ENCODE data around the gene BOK. TPM values are rescaled to one million over a fixed set of nuclear protein-coding genes. Genes with fewer than 3 reads are reported as not detected.

Gene BOK
- total and polyA plus RNA-seq, 5 experiments from 2014 or later = 0.53 TPM; not detected in 4

DNA sequence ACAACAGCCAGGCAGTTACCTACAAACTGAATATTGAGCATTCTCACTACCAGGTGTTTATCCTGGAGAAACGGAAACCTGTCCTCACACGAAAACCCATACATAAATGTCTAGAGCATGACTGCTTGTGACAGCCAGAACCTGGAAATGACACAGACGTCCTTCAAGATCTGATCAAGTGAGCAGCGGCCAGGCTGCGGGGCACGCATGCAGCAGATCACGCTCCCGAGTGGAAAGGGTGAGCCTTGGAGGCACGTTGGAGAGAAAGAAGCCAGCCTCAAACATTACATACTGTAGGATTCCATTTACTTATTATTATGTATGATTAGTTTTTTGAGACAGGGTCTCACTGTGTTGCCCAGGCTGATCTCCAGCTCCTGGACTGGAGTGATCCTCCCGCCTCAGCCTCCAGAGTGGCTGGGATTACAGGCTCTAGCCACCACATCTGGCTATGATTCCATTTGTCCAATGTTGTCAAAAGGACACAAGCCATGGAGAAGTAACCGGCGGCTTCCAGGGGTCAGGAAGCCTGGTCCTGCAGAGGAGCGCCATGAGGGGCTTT, 27.3 kb upstream of the BOK start:
- ATAC-seq = no peak
- Mint-ChIP-seq H3K4me3 (no peak overlapping the region), H3K4me1 (peaks cover 0 to 2% (median 0%) of the 10 kb centered on the region in 4 donors), H3K36me3 (peaks cover 0 to 3% (median 0%) of the 10 kb centered on the region in 3 donors), H3K9me3 (peaks cover 0 to 4% (median 2%) of the 10 kb centered on the region in 9 donors), H3K27ac (no peak overlapping the region), H3K27me3 (peaks cover 0 to 5% (median 0%) of the 10 kb centered on the region in 5 donors)
- POLR2A ChIA-PET = no interaction called here
- DNase-seq = no peak

DNA sequence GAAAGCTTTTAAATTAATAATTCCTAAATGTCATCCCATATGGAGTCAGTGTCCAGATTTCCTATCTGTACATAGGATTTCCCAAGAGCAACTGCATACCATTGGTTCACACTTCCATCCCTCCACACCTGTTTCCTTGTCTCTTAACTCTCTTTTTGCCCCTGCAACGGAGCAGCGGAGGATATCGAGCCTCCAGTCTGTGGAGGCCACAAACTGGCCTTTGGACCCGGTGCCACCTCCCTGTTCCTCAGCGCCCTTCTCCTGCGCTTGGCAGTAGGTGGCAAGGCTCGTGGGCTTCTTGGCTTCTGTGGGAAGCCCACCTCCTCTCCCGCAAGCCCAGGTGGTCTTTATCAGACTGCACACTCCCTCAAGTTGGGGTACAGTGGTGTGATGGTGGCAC, 26.4 kb upstream of the BOK start:
- H3K36me3 Mint-ChIP-seq = no peaks in the 10 kb centered on the region
- DNase-seq = no peak
- no peak for ATAC-seq
- H3K4me3 Mint-ChIP-seq = no peak overlapping the region
- peaks cover 0 to 2% (median 0%) of the 10 kb centered on the region in 4 donors for H3K4me1 Mint-ChIP-seq
- peaks cover 0 to 6% (median 1%) of the 10 kb centered on the region in 5 donors for H3K27me3 Mint-ChIP-seq
- peak overlapping the region in 1 of 10 donors; percentile 53 for H3K27ac Mint-ChIP-seq
- no peaks in the 10 kb centered on the region for H3K9me3 Mint-ChIP-seq
- POLR2A ChIA-PET = no interaction called here

GRCh38 chr2:241532733-241533601, 25.6 kb upstream of the BOK start:
- H3K4me1 Mint-ChIP-seq = peaks cover 0 to 2% (median 0%) of the 10 kb centered on the region in 4 donors
- no peak for DNase-seq
- peaks cover 0 to 6% (median 4%) of the 10 kb centered on the region in 5 donors for H3K27me3 Mint-ChIP-seq
- H3K27ac Mint-ChIP-seq = no peak overlapping the region
- no peaks in the 10 kb centered on the region for H3K9me3 Mint-ChIP-seq
- no peak overlapping the region for H3K4me3 Mint-ChIP-seq
- H3K36me3 Mint-ChIP-seq = no peaks in the 10 kb centered on the region
- no peak for ATAC-seq
- POLR2A ChIA-PET = no interaction called here

- POLR2A ChIA-PET = no interaction called here
- H3K27ac Mint-ChIP-seq = peak overlapping the region in 3 of 10 donors; percentile 8 to 86 (median 73)
- DNase-seq = no peak
Observed at GRCh38 chr2:241534293-241534692, 24.3 kb upstream of the BOK start.

GRCh38 chr2:241534701-241535375, 23.7 kb upstream of the BOK start:
- no peak for ATAC-seq
- POLR2A ChIA-PET = no interaction called here
- no peak for DNase-seq
- H3K27me3 Mint-ChIP-seq = peaks cover 5 to 20% (median 10%) of the 10 kb centered on the region in 5 donors
- H3K36me3 Mint-ChIP-seq = no peaks in the 10 kb centered on the region
- peaks cover 0 to 2% (median 0%) of the 10 kb centered on the region in 4 donors for H3K4me1 Mint-ChIP-seq
- no peak overlapping the region for H3K4me3 Mint-ChIP-seq
- H3K9me3 Mint-ChIP-seq = no peaks in the 10 kb centered on the region
- H3K27ac Mint-ChIP-seq = peak overlapping the region in 2 of 10 donors; percentile 8 to 86

More at GRCh38 chr2:241534293-241534692, 24.3 kb upstream of the BOK start:
- Mint-ChIP-seq H3K4me1 (peaks cover 0 to 2% (median 0%) of the 10 kb centered on the region in 4 donors), H3K27me3 (peaks cover 5 to 16% (median 10%) of the 10 kb centered on the region in 5 donors), H3K36me3 (no peaks in the 10 kb centered on the region), H3K9me3 (no peaks in the 10 kb centered on the region), H3K4me3 (no peak overlapping the region)
- ATAC-seq = no peak

DNA sequence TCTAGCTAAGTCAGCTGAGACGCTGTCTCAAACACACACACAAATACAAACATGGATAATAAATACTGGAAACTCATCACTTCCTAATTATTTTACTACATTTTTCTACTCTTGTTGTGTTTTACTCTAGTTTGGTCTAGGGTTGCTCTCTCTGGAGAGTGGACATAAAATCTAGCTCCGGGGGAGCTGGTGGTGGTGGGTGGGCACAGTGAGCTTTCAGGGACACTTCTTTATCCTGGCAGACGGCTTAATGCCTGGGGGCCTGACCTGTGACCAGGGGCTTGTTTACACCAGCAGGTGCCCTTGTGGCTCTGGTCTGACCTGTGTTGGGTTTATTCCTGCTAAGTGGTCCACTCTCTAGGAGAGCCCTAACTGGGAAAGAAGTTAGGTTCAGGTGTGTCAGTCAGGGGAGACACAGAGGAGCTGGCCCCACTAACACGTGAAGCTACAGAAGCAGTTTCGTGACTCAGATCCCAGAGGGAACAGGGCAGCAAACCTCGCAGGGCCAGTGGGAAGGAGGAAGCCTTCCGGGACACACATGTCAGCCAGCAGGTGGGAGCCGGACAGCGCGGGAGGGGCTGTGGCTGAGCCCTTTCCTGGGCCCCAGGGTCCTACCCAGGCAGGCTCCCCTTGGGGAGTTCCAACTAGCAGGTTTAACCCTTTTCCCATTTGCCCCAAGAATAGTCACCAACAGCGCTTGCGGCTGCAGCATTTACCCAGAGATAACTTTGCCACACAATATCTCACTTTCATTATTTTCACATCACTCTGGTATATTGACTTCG, 22.5 kb upstream of the BOK start:
- H3K36me3 Mint-ChIP-seq = no peaks in the 10 kb centered on the region
- DNase-seq (no peak), ATAC-seq (no peak)
- POLR2A ChIA-PET = no interaction called here
- H3K27me3 Mint-ChIP-seq = peaks cover 8 to 22% (median 11%) of the 10 kb centered on the region in 5 donors
- no peaks in the 10 kb centered on the region for H3K9me3 Mint-ChIP-seq
- peaks cover 0 to 5% (median 3%) of the 10 kb centered on the region in 4 donors for H3K4me1 Mint-ChIP-seq
- no peak overlapping the region for H3K4me3 Mint-ChIP-seq
- no peak overlapping the region for H3K27ac Mint-ChIP-seq

- Mint-ChIP-seq H3K36me3 (no peaks in the 10 kb centered on the region), H3K9me3 (no peaks in the 10 kb centered on the region), H3K27me3 (peaks cover 8 to 39% (median 20%) of the 10 kb centered on the region in 5 donors), H3K27ac (no peak overlapping the region), H3K4me3 (no peak overlapping the region), H3K4me1 (peaks cover 0 to 6% (median 2%) of the 10 kb centered on the region in 4 donors)
- peak in 1 of 10 donors; percentile 34 for DNase-seq
- POLR2A ChIA-PET = no interaction called here
- no peak for ATAC-seq
Observed at GRCh38 chr2:241538838-241539615, 19.5 kb upstream of the BOK start.

DNA sequence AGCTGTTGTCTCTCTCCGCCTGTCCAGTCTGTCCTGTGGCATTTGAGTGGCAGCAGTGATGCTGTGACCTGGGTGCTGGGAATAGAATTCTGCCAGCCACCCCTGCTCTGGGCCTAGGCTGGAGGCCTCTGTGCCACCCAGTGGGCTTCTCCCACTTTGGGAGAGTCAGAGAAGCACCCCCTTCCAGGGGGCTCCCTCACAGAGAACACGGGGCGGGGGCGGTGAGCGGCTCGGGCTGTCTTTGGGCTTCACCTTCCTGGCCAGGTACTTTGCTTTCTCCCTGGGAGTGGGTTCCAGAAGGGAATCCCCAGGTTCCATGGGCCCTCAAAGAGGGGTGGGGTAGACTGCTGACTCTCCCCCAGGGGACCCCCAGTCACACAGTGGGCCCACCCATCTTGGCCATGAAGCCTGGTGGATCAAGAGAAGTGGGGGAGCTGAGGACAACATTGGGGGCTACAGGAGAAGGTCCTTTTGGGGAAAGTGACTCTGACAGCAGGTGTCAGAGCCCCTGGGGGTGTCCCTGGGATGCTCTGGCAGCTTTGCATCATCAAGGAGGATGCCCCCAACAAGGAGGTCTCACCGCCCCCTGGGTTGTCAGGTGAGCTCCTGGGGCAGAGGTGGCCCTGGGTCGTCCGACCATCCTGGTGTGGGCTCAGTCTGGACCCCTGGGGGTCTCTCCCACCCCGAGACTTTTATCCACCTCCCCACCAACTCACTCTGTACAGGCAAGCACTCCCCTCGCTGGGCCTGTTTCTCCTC, 18.8 kb upstream of the BOK start:
- H3K4me3 Mint-ChIP-seq = no peak overlapping the region
- no peaks in the 10 kb centered on the region for H3K9me3 Mint-ChIP-seq

DNA sequence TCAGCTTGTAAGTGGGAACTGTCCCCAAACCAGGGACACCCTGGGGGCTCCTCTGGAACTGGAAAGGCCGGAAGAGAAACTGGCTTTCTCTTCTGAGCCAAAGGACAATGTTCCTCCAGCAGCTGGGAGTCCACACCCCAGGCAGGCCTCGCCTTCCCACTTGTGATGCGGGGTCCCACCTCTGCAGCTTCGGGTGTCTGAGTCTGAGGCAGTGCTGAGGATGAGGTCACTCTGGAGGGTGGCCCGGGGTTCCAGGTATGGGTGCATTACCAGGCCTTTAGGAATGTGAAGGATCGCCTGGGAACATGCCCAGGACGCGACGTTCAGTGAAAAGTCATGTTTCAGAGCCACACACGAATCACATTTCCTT, 18.2 kb upstream of the BOK start:
- no peaks in the 10 kb centered on the region for H3K36me3 Mint-ChIP-seq
- H3K27me3 Mint-ChIP-seq = peaks cover 8 to 39% (median 23%) of the 10 kb centered on the region in 5 donors
- H3K9me3 Mint-ChIP-seq = no peaks in the 10 kb centered on the region
- H3K4me1 Mint-ChIP-seq = peaks cover 0 to 6% (median 2%) of the 10 kb centered on the region in 4 donors
- DNase-seq = peak in 1 of 10 donors; percentile 55
- H3K27ac Mint-ChIP-seq = no peak overlapping the region
- ATAC-seq = no peak
- POLR2A ChIA-PET = no interaction called here
- peak overlapping the region; percentile 20 to 77 (median 69) for H3K4me3 Mint-ChIP-seq

More for the DNA sequence above, 18.8 kb upstream of the BOK start:
- Mint-ChIP-seq H3K4me1 (peaks cover 0 to 6% (median 2%) of the 10 kb centered on the region in 4 donors), H3K27ac (no peak overlapping the region), H3K27me3 (peaks cover 8 to 39% (median 23%) of the 10 kb centered on the region in 5 donors), H3K36me3 (no peaks in the 10 kb centered on the region)
- DNase-seq (peak in 1 of 10 donors; percentile 45), ATAC-seq (no peak)
- POLR2A ChIA-PET = no interaction called here

DNA sequence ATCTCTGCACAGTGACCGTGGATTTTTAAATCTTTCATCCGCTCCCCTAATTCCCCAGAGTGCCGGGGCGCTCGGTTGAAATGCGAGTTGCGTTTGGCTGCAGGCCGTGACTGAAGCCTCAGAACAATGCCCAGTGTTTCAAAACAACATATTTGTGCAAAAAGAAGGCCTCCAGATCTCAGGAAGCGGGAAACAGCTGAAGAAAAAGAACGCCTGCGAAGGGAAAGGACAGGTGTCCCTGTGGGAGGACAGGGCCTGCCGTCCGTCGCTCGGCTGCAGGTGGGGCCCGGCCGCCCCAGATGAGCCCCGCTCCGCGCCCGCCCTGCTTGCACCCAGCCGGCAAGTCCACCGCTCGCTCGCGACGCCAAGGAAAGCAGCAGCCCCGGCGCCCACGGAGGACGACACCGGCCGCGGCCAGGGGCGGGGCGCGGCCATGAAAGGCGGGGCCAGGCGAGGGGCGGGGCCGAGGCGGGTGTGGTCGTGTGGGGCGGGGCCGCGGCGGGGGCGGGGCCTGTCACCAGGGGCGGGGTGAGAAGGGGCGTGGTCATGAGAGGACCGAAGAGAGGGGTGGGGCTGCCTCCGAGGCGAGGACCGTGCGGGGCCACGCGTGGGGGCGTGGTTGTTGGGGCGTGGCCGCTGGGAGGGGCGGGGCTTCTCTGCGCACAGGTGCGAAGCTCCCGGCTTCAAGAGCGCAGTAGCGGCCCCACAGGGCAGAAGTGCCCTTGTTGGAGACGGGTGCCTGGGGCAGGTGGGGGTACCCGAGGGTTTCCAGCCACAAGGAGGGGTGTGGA, 17.6 kb upstream of the BOK start:
- Mint-ChIP-seq H3K27me3 (peaks cover 8 to 39% (median 23%) of the 10 kb centered on the region in 5 donors), H3K27ac (peak overlapping the region in 1 of 10 donors; percentile 43), H3K4me3 (peak overlapping the region; percentile 20 to 77 (median 69)), H3K36me3 (no peaks in the 10 kb centered on the region), H3K4me1 (peaks cover 0 to 6% (median 2%) of the 10 kb centered on the region in 4 donors), H3K9me3 (no peaks in the 10 kb centered on the region)
- DNase-seq = peak; percentile 43 to 73 (median 57)
- peak; percentile 83 to 85 for ATAC-seq
- POLR2A ChIA-PET = no interaction called here
